Panc1 (cell line): ENCODE data around the gene CKB. TPM values are rescaled to one million over a fixed set of nuclear protein-coding genes. Genes with fewer than 3 reads are reported as not detected.

Experiments
- ATAC-seq: fragments of 200-7000 bp; cut with Tn5 transposase; 2 replicates; pipeline ENCODE4 v1.9.1; 2020; ENCODE audit warnings: mild to moderate bottlenecking, moderate library complexity
- BruUV-seq: library from RNA; stranded (reverse); fragments of 400-500 nt; replicated peaks from 2 replicates; lab custom pipeline; 2021; lab: Mats Ljungman, UMichigan
- CTCF ChIA-PET: fragments of 300-600 bp; sonication (Branson Sonifier 250); formaldehyde crosslinking; loops from one replicate; lab custom pipeline; 2022; ENCODE audit warnings: antibody characterized with exemption; lab: Charles Lee
- POLR2A ChIA-PET: fragments of 300-600 bp; sonication (Branson Sonifier 250); formaldehyde crosslinking; loops from one replicate; lab custom pipeline; 2022; ENCODE audit warnings: antibody characterized with exemption; lab: Charles Lee
- DNase-seq: peaks from one replicate; pipeline ENCODE4 v3.0.0-alpha.2; 2010; ENCODE audit warnings: low read depth, low spot score
- H3K27ac ChIP-seq: 2 replicates; pipeline ENCODE4 v1.5.1; 2011; ENCODE audit warnings: mild to moderate bottlenecking, low read length, inconsistent platforms
- H3K27me3 ChIP-seq: fragments of 200-500 bp; sonication (Bioruptor generic); 2 replicates; pipeline ENCODE4 v1.6.0; 2014; ENCODE audit warnings: low read length, inconsistent platforms; ENCODE audit not compliant: control insufficient read depth, insufficient read depth
- H3K36me3 ChIP-seq: fragments of 200-500 bp; sonication (Bioruptor generic); 2 replicates; pipeline ENCODE4 v1.5.1; 2014; ENCODE audit warnings: inconsistent platforms, mild to moderate bottlenecking, low read length, moderate library complexity; ENCODE audit not compliant: control insufficient read depth, insufficient read depth
- H3K4me1 ChIP-seq: 2 replicates; pipeline ENCODE4 v1.5.1; 2011; ENCODE audit warnings: inconsistent platforms, mild to moderate bottlenecking, low read length, moderate library complexity; ENCODE audit not compliant: control insufficient read depth, insufficient read depth
- H3K4me3 ChIP-seq, 2 experiments: 2 replicates each; pipeline ENCODE4 v1.5.1; 2011 to 2012; ENCODE audit warnings: low read depth in 2 of 2, low read length in 2 of 2, mild to moderate bottlenecking in 2 of 2, inconsistent platforms in 1 of 2, moderate library complexity in 1 of 2
- H3K9me3 ChIP-seq: fragments of 200-500 bp; sonication (Bioruptor generic); 2 replicates; pipeline ENCODE4 v1.5.1; 2014; ENCODE audit warnings: low read depth, mild to moderate bottlenecking, inconsistent platforms, low read length, moderate library complexity; ENCODE audit not compliant: control insufficient read depth, insufficient read depth
- POLR2AphosphoS5 ChIP-seq: IDR thresholded peaks from 2 replicates; pipeline ENCODE4 v1.6.1; 2012; ENCODE audit warnings: mild to moderate bottlenecking, low read depth, low read length, moderate library complexity
- SIN3A ChIP-seq: IDR thresholded peaks from 2 replicates; pipeline ENCODE4 v1.6.1; 2012; ENCODE audit warnings: low read depth, mild to moderate bottlenecking, low read length, moderate library complexity, borderline replicate concordance; ENCODE audit not compliant: insufficient read depth
- TCF7L2 ChIP-seq: IDR thresholded peaks from 2 replicates; pipeline ENCODE4 v1.6.1; 2011; ENCODE audit warnings: mild to moderate bottlenecking, low read depth, low read length, inconsistent platforms
- in situ Hi-C: cut with HindIII; loops from 2 replicates; pipeline ENCODE4 v1.10.0; 2016; ENCODE audit warnings: low sequenced_read_pairs, low pct_unique_long_range_greater_than_20kb
- intact Hi-C: fragments of 100-400 bp; cut with micrococcal nuclease; formaldehyde crosslinking; loops from one replicate; pipeline ENCODE4 v1.10.0; 2022; ENCODE audit not compliant: unreplicated experiment
- total RNA-seq: library from RNA; stranded (reverse); gene quantifications from one replicate; pipeline ENCODE4 v1.2.1, GENCODE V29; 2021; ENCODE audit not compliant: unreplicated experiment
- TF ChIP-seq, protein P1 (sequence below): fragments of 450-650 bp; IDR thresholded peaks from 2 replicates; pipeline ENCODE4 v1.5.1; 2017; ENCODE audit warnings: mild to moderate bottlenecking
- TF ChIP-seq, protein P2 (sequence below), 2 experiments: IDR thresholded peaks; 2 replicates each; pipeline ENCODE4 v1.6.1; 2011 to 2012; ENCODE audit warnings: low read depth in 2 of 2, control low read depth in 1 of 2, low read length in 1 of 2, mild to moderate bottlenecking in 1 of 2, moderate library complexity in 1 of 2; ENCODE audit not compliant: insufficient read depth in 1 of 2

CKB gene
- total RNA-seq, 1 experiment from 2014 or later: 436 TPM

DNA sequence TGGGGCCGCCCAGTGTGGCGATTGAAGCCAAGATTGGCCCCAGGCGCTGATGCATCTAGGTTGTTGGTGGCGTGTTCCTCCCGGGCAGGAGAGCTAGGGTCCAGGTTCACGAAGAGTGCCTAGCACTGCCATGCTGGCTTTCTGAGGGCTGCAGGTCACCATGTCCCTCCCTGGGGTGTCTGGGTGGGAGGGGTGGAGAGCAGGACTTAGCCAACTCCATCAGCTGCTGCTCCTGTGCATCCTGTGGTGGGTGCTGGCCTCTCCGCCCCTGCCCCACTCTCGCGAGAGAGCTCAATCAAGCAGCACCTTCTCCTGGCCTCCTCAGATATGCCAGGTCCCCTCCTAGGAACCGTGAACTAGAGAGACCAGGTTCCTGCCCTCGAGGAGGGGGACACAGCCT lies 8.2 kb upstream of the CKB start:
- in situ Hi-C loops: no loop called here
- ATAC-seq (no peak), DNase-seq (no peak)
- Histone ChIP-seq H3K27ac (no peak overlapping the region), H3K4me1 (peaks cover 25% of the 10 kb centered on the region), H3K9me3 (no peaks in the 10 kb centered on the region), H3K27me3 (no peaks in the 10 kb centered on the region), H3K4me3 (no peak overlapping the region), H3K36me3 (peaks cover 4% of the 10 kb centered on the region; the same call in 1 of the 2 replicates)
- no peak for TF ChIP-seq POLR2AphosphoS5
- TF ChIP-seq, protein P1, sequence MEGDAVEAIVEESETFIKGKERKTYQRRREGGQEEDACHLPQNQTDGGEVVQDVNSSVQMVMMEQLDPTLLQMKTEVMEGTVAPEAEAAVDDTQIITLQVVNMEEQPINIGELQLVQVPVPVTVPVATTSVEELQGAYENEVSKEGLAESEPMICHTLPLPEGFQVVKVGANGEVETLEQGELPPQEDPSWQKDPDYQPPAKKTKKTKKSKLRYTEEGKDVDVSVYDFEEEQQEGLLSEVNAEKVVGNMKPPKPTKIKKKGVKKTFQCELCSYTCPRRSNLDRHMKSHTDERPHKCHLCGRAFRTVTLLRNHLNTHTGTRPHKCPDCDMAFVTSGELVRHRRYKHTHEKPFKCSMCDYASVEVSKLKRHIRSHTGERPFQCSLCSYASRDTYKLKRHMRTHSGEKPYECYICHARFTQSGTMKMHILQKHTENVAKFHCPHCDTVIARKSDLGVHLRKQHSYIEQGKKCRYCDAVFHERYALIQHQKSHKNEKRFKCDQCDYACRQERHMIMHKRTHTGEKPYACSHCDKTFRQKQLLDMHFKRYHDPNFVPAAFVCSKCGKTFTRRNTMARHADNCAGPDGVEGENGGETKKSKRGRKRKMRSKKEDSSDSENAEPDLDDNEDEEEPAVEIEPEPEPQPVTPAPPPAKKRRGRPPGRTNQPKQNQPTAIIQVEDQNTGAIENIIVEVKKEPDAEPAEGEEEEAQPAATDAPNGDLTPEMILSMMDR: no peak
- TF ChIP-seq TCF7L2: no peak
- no peak for TF ChIP-seq SIN3A
- TF ChIP-seq, protein P2, sequence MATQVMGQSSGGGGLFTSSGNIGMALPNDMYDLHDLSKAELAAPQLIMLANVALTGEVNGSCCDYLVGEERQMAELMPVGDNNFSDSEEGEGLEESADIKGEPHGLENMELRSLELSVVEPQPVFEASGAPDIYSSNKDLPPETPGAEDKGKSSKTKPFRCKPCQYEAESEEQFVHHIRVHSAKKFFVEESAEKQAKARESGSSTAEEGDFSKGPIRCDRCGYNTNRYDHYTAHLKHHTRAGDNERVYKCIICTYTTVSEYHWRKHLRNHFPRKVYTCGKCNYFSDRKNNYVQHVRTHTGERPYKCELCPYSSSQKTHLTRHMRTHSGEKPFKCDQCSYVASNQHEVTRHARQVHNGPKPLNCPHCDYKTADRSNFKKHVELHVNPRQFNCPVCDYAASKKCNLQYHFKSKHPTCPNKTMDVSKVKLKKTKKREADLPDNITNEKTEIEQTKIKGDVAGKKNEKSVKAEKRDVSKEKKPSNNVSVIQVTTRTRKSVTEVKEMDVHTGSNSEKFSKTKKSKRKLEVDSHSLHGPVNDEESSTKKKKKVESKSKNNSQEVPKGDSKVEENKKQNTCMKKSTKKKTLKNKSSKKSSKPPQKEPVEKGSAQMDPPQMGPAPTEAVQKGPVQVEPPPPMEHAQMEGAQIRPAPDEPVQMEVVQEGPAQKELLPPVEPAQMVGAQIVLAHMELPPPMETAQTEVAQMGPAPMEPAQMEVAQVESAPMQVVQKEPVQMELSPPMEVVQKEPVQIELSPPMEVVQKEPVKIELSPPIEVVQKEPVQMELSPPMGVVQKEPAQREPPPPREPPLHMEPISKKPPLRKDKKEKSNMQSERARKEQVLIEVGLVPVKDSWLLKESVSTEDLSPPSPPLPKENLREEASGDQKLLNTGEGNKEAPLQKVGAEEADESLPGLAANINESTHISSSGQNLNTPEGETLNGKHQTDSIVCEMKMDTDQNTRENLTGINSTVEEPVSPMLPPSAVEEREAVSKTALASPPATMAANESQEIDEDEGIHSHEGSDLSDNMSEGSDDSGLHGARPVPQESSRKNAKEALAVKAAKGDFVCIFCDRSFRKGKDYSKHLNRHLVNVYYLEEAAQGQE (IDR thresholded peaks at IDR 0.05; ENCODE audit: insufficient read depth in 1 of 2, low read depth in 2 of 2, low read length in 1 of 2): no peak
- intact Hi-C loops: no loop called here
- POLR2A ChIA-PET: interaction anchor here (0.5 to 1.2 kb wide), 3 partner anchors 8 to 19 kb away, joined by 3 to 8 read pairs (median 4); no protein-coding TSS in a partner anchor
- no TSS peak for BruUV-seq
- CTCF ChIA-PET: interaction anchor here (1.2 kb wide), 1 partner anchor 12 kb away, joined by 3 read pairs; no protein-coding TSS in a partner anchor

DNA sequence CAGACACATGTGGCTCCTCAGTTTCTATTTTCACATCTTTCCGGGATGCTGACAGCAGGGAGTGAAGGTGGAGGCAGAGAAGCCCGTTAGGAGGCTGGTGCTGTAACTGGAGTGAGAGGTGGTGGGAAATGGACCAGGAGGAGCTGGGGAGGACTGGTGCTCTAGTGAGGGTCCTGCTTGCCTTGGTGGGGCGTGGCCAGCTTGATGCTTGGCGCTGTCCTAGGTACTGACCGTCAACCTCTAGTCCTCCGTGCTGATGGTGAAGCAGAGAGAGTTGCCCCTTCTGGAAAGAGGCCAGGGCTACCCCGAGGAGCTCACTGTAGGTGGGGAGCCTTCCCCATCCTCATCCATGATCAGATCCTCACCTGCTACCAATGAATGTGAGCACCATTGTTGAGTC lies 7.8 kb upstream of the CKB start:
- no peaks in the 10 kb centered on the region for H3K27me3 ChIP-seq
- CTCF ChIA-PET: interaction anchor here (1.2 kb wide), 1 partner anchor 12 kb away, joined by 3 read pairs; no protein-coding TSS in a partner anchor
- peak overlapping the region in 1 of 2 experiments; percentile 94; a peak in 2 of 4 replicates for H3K4me3 ChIP-seq
- peaks cover 4% of the 10 kb centered on the region; the same call in 1 of the 2 replicates for H3K36me3 ChIP-seq
- POLR2A ChIA-PET: interaction anchor here (1.0 to 1.2 kb wide), 2 partner anchors 8 to 10 kb away, joined by 3 to 4 read pairs; no protein-coding TSS in a partner anchor
- ATAC-seq: no peak
- 0 out of 2 replicates have a peak overlapping the region, but pooled peaks have one; percentile 17 for H3K27ac ChIP-seq
- H3K9me3 ChIP-seq: no peaks in the 10 kb centered on the region
- intact Hi-C loops (no loop called here), in situ Hi-C loops (no loop called here)
- DNase-seq: no peak
- peaks cover 28% of the 10 kb centered on the region for H3K4me1 ChIP-seq
- TSS peak; percentile 82 for BruUV-seq
- no peak for TF ChIP-seq POLR2AphosphoS5
- TF ChIP-seq, protein P1: no peak
- no peak for TF ChIP-seq TCF7L2
- TF ChIP-seq, protein P2 (IDR thresholded peaks at IDR 0.05; ENCODE audit: insufficient read depth in 1 of 2, low read depth in 2 of 2, low read length in 1 of 2): peak; percentile 85 to 92
- TF ChIP-seq SIN3A: no peak
